Ishikawa (cell line): ENCODE results near the gene ZNF513.

Experiments used
- RAD21 ChIP-seq: IDR thresholded peaks from 2 replicates; pipeline ENCODE4 v1.6.1; 2012; ENCODE audit warnings: low read depth
- TAF1 ChIP-seq: IDR thresholded peaks from 2 replicates; pipeline ENCODE4 v1.6.1; 2012; ENCODE audit warnings: low read depth, mild to moderate bottlenecking
- TF ChIP-seq, protein P1 (sequence below): IDR thresholded peaks from 2 replicates; pipeline ENCODE4 v1.6.1; 2012; ENCODE audit warnings: low read depth, mild to moderate bottlenecking

DNA sequence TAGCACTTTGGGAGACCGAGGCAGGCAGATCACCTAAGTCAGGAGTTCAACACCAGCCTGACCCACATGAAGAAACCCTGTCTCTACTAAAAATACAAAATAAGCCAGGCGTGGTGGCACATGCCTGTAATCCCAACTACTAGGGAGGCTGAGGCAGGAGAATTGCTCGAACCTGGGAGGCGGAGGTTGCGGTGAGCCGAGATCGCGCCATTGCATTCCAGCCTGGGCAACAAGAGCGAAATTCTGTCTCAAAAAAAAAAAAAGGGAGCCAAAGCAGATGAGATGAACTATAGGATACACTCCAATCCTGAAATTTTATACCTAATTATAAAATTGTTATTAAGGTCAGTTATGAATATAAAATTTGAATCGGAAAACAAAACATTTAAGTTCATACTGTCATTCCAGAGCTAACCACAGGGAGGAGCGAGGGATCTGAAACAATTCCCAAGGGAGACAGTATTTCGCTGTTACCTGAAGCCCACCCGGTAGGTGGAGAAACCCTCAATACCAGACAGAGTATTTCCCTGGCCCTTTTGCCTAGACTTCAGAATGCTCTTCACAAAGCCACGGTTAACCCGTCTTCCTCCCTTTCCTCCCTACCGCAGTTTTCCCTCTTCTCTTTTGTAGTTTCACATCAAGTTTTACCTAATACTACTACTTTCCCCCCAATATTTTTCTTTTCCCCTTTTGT lies 27.4 kb upstream of the ZNF513 start:
- no peak for TF ChIP-seq TAF1
- TF ChIP-seq, protein P1, sequence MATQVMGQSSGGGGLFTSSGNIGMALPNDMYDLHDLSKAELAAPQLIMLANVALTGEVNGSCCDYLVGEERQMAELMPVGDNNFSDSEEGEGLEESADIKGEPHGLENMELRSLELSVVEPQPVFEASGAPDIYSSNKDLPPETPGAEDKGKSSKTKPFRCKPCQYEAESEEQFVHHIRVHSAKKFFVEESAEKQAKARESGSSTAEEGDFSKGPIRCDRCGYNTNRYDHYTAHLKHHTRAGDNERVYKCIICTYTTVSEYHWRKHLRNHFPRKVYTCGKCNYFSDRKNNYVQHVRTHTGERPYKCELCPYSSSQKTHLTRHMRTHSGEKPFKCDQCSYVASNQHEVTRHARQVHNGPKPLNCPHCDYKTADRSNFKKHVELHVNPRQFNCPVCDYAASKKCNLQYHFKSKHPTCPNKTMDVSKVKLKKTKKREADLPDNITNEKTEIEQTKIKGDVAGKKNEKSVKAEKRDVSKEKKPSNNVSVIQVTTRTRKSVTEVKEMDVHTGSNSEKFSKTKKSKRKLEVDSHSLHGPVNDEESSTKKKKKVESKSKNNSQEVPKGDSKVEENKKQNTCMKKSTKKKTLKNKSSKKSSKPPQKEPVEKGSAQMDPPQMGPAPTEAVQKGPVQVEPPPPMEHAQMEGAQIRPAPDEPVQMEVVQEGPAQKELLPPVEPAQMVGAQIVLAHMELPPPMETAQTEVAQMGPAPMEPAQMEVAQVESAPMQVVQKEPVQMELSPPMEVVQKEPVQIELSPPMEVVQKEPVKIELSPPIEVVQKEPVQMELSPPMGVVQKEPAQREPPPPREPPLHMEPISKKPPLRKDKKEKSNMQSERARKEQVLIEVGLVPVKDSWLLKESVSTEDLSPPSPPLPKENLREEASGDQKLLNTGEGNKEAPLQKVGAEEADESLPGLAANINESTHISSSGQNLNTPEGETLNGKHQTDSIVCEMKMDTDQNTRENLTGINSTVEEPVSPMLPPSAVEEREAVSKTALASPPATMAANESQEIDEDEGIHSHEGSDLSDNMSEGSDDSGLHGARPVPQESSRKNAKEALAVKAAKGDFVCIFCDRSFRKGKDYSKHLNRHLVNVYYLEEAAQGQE = no peak
- peak; percentile 61 for TF ChIP-seq RAD21
